Peyer's patch (tissue), 4 donors: ENCODE results near the gene COX6A2. TPM values are rescaled to one million over a fixed set of nuclear protein-coding genes. Genes with fewer than 3 reads are reported as not detected.

Experiments used
- DNase-seq, 3 donors: peaks; one replicate each; pipeline ENCODE4 v3.0.0-alpha.2; 2017 to 2019
- H3K27ac ChIP-seq, 4 donors: fragments of 200-600 bp; sonication (generic); one replicate each; pipeline ENCODE4 v1.5.1; 2016 to 2019
- H3K27me3 ChIP-seq, 2 donors: fragments of 200-600 bp; sonication (generic); one replicate each; pipeline ENCODE4 v1.5.1; 2019
- H3K36me3 ChIP-seq, 3 donors: fragments of 200-600 bp; sonication (generic); one replicate each; pipeline ENCODE4 v1.5.1; 2016 to 2019
- H3K4me1 ChIP-seq, 4 donors: fragments of 200-600 bp; sonication (generic); one replicate each; pipeline ENCODE4 v1.5.1; 2016 to 2019
- H3K4me3 ChIP-seq, 4 donors: fragments of 200-600 bp; sonication (generic); 1 replicate in 3 of 4; 2 replicates in 1 of 4; pipeline ENCODE4 v1.5.1; 2016 to 2019; ENCODE audit warnings: mild to moderate bottlenecking in 1 of 4
- H3K9me3 ChIP-seq, 4 donors: fragments of 200-600 bp; sonication (generic); one replicate each; pipeline ENCODE4 v1.5.1; 2016 to 2019; ENCODE audit warnings: mild to moderate bottlenecking in 1 of 4
- CTCF ChIP-seq, 6 experiments: fragments of 450-650 bp in 4 of 6; fragments of 200-600 bp in 2 of 6; sonication (generic) in 1 of 6; IDR thresholded peaks; one replicate each; pipeline ENCODE4 v1.5.1; 2017 to 2019; ENCODE audit warnings: antibody characterized with exemption in 6 of 6, mild to moderate bottlenecking in 3 of 6, moderate library complexity in 1 of 6
- POLR2A ChIP-seq, 2 donors: fragments of 450-650 bp; IDR thresholded peaks; one replicate each; pipeline ENCODE4 v1.5.1; 2017; ENCODE audit warnings: antibody characterized with exemption in 2 of 2, mild to moderate bottlenecking in 2 of 2, moderate library complexity in 2 of 2
- total RNA-seq, 4 donors: library from RNA; depleted of rRNA; stranded (reverse); fragments of >200 nt; gene quantifications; one replicate each; pipeline ENCODE4 v1.1.0, GENCODE V29; 2016

Gene COX6A2
- total RNA-seq, 4 donors from 2014 or later, result not detected

- peaks cover 0 to 33% (median 0%) of the 10 kb centered on the region in 3 donors for H3K36me3 ChIP-seq
- no peaks in the 10 kb centered on the region for H3K9me3 ChIP-seq
- H3K4me1 ChIP-seq, result peaks cover 5 to 34% (median 15%) of the 10 kb centered on the region in 4 donors
- TF ChIP-seq CTCF (IDR thresholded peaks at IDR 0.05) (peak; percentile 62 to 75 (median 70)), POLR2A (IDR thresholded peaks at IDR 0.05) (no peak)
- DNase-seq, result peak in 2 of 3 donors; percentile 34 to 49
- H3K27ac ChIP-seq, result peak overlapping the region; percentile 95 to 99 (median 98)
- no peaks in the 10 kb centered on the region for H3K27me3 ChIP-seq
- H3K4me3 ChIP-seq, result peak overlapping the region in 3 of 4 donors; percentile 50 to 72 (median 66)
These were observed 32.4 kb upstream of the COX6A2 start for GRCh38 chr16:31460582-31461002.

GRCh38 chr16:31459687-31460581, 31.8 kb upstream of the COX6A2 start:
- H3K27ac ChIP-seq, result peak overlapping the region; percentile 95 to 99 (median 98)
- no peaks in the 10 kb centered on the region for H3K9me3 ChIP-seq
- DNase-seq, result peak; percentile 100
- peaks cover 5 to 40% (median 17%) of the 10 kb centered on the region in 4 donors for H3K4me1 ChIP-seq
- peak overlapping the region; percentile 66 to 79 (median 72) for H3K4me3 ChIP-seq
- no peaks in the 10 kb centered on the region for H3K27me3 ChIP-seq
- no peak for TF ChIP-seq CTCF (IDR thresholded peaks at IDR 0.05)
- TF ChIP-seq POLR2A (IDR thresholded peaks at IDR 0.05), result peak; percentile 10 to 46
- peaks cover 0 to 28% (median 0%) of the 10 kb centered on the region in 3 donors for H3K36me3 ChIP-seq

GRCh38 chr16:31458844-31459686, 30.9 kb upstream of the COX6A2 start, which contains the start of gene ARMC5:
TSS of gene ARMC5 (plus strand) at chr16:31459501. CDS start at chr16:31459525, 24 bp downstream.
- H3K36me3 ChIP-seq, result peaks cover 0 to 21% (median 0%) of the 10 kb centered on the region in 3 donors
- peaks cover 5 to 49% (median 17%) of the 10 kb centered on the region in 4 donors for H3K4me1 ChIP-seq
- peak within 1 kb of the TSS; percentile 66 to 79 (median 72) for H3K4me3 ChIP-seq
- peak within 1 kb of the TSS; percentile 95 to 99 (median 98) for H3K27ac ChIP-seq
- no peaks in the 10 kb centered on the region for H3K9me3 ChIP-seq
- no peaks in the 10 kb centered on the region for H3K27me3 ChIP-seq
- DNase-seq, result peak; percentile 97 to 99 (median 97)
- TF ChIP-seq CTCF (IDR thresholded peaks at IDR 0.05) (peak; percentile 36 to 69 (median 52)), POLR2A (IDR thresholded peaks at IDR 0.05) (peak; percentile 47 to 67)

- peaks cover 0 to 15% (median 0%) of the 10 kb centered on the region in 3 donors for H3K36me3 ChIP-seq
- peak; percentile 68 to 82 (median 76) for DNase-seq
- peak in 3 of 6 experiments; percentile 32 to 57 (median 42) for TF ChIP-seq CTCF (IDR thresholded peaks at IDR 0.05)
- TF ChIP-seq POLR2A (IDR thresholded peaks at IDR 0.05), result peak; percentile 10 to 36
- H3K27me3 ChIP-seq, result no peaks in the 10 kb centered on the region
- H3K4me1 ChIP-seq, result peaks cover 9 to 57% (median 19%) of the 10 kb centered on the region in 4 donors
- H3K27ac ChIP-seq, result peak overlapping the region; percentile 95 to 99 (median 98)
- no peaks in the 10 kb centered on the region for H3K9me3 ChIP-seq
- peak overlapping the region; percentile 66 to 79 (median 72) for H3K4me3 ChIP-seq
These were observed 30.1 kb upstream of the COX6A2 start for GRCh38 chr16:31458073-31458843.
